ENCODE measurements around the gene METTL22.

DNA sequence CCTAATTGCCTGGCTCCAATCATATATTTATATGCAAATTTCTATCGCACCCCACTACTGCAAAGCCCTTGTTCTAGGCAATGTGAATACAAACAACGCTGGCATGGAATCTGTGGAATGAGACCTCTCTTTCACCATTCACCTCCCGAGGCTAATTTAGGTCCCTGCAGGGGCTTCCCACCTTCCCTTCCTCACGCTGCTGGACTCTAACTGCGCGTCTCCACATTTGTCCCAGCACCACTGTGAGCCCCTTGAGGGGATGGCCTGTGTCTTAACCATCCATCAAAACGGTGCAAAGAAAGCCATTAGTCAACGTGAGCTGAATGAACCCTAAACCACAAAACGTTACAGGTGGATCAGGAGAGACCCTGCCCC lies 32.8 kb upstream of the METTL22 start:
- TF ChIP-seq POLR2A (IDR thresholded peaks at IDR 0.05) (no peak), POLR2AphosphoS5 (IDR thresholded peaks at IDR 0.05) (no peak)
- TF ChIP-seq, protein P1, sequence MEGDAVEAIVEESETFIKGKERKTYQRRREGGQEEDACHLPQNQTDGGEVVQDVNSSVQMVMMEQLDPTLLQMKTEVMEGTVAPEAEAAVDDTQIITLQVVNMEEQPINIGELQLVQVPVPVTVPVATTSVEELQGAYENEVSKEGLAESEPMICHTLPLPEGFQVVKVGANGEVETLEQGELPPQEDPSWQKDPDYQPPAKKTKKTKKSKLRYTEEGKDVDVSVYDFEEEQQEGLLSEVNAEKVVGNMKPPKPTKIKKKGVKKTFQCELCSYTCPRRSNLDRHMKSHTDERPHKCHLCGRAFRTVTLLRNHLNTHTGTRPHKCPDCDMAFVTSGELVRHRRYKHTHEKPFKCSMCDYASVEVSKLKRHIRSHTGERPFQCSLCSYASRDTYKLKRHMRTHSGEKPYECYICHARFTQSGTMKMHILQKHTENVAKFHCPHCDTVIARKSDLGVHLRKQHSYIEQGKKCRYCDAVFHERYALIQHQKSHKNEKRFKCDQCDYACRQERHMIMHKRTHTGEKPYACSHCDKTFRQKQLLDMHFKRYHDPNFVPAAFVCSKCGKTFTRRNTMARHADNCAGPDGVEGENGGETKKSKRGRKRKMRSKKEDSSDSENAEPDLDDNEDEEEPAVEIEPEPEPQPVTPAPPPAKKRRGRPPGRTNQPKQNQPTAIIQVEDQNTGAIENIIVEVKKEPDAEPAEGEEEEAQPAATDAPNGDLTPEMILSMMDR (IDR thresholded peaks at IDR 0.05) = no peak

Data from prostate gland (tissue), 2 donors.